ENCODE measurements around the gene RUBCNL. TPM values are rescaled to one million over a fixed set of nuclear protein-coding genes. Genes with fewer than 3 reads are reported as not detected.

RUBCNL gene
- total RNA-seq, 1 donor from 2014 or later = 3.5 TPM

DNA sequence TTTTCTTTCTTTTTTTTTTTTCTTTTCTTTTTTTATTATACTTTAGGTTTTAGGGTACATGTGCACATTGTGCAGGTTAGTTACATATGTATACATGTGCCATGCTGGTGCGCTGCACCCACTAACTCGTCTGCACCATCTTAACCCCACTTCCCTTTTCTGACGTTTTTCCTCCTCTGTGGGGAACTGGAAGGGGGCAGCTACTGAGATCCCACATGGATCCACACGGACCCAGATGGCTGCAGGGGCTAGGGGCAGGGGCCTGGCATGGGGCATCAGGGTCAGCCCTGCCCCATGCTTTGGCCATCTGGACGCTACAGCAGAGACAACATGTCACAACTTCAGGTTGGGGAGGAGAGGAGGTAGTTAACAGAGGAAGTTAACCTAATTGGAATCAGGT, 54.3 kb downstream of the RUBCNL start:
- TF ChIP-seq, protein P1, sequence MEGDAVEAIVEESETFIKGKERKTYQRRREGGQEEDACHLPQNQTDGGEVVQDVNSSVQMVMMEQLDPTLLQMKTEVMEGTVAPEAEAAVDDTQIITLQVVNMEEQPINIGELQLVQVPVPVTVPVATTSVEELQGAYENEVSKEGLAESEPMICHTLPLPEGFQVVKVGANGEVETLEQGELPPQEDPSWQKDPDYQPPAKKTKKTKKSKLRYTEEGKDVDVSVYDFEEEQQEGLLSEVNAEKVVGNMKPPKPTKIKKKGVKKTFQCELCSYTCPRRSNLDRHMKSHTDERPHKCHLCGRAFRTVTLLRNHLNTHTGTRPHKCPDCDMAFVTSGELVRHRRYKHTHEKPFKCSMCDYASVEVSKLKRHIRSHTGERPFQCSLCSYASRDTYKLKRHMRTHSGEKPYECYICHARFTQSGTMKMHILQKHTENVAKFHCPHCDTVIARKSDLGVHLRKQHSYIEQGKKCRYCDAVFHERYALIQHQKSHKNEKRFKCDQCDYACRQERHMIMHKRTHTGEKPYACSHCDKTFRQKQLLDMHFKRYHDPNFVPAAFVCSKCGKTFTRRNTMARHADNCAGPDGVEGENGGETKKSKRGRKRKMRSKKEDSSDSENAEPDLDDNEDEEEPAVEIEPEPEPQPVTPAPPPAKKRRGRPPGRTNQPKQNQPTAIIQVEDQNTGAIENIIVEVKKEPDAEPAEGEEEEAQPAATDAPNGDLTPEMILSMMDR (IDR thresholded peaks at IDR 0.05) = no peak
- intact Hi-C loops (cut with DNase I) = no loop called here
- DNase-seq (no peak), ATAC-seq (no peak)
- Histone ChIP-seq H3K4me3 (no peak overlapping the region), H3K36me3 (no peaks in the 10 kb centered on the region), H3K27me3 (ENCODE audit: low read depth) (no peaks in the 10 kb centered on the region), H3K27ac (no peak overlapping the region), H3K9me3 (no peaks in the 10 kb centered on the region), H3K4me1 (no peaks in the 10 kb centered on the region)

DNA sequence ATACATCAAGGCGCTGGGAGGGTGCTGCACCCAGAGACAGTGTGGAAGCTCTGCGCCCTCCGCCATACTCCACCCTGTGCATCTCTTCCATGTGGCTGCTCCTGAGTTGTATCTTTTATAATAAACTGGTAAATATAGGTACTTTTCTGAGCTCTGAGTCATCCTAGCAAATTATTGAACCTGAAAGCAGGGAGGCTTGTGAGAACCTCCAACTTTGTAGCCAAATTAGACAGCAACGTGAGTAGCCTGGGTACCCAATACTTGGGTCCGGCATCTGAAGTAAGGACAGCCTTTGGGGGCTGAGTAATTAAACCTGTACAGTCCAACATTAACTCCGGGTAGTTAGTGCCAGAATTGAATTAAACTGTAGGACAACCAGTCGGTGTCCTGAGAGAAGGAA, 57.4 kb downstream of the RUBCNL start:
- H3K27ac ChIP-seq = no peak overlapping the region
- DNase-seq (no peak), ATAC-seq (no peak)
- H3K27me3 ChIP-seq (ENCODE audit: low read depth) = no peaks in the 10 kb centered on the region
- intact Hi-C loops (cut with DNase I) = no loop called here
- no peaks in the 10 kb centered on the region for H3K4me1 ChIP-seq
- no peak overlapping the region for H3K4me3 ChIP-seq
- no peaks in the 10 kb centered on the region for H3K9me3 ChIP-seq
- H3K36me3 ChIP-seq = no peaks in the 10 kb centered on the region
- TF ChIP-seq, protein P1 (IDR thresholded peaks at IDR 0.05) = no peak

DNA sequence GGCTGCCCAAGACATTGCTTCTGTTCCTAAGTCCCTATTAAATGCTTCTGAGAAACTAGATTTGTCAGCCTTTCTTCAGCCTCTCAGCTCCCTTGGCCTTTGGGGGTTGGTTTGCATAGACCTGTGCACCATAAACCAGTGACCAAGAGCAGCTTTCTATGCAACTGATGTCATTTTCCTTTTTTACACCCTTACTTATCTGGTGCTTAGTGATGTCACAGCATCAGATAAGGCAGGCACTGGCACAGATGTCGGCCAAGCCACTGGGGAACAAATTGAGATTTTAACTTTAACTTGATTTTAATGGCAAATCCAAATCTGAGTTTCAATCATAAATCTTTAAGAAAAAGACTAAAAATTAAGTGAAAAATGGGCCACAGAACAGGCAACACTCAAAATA, 59.8 kb downstream of the RUBCNL start:
- no peaks in the 10 kb centered on the region for H3K4me1 ChIP-seq
- H3K27ac ChIP-seq = no peak overlapping the region
- no peaks in the 10 kb centered on the region for H3K27me3 ChIP-seq (ENCODE audit: low read depth)
- H3K36me3 ChIP-seq = no peaks in the 10 kb centered on the region
- no peak for ATAC-seq
- H3K4me3 ChIP-seq = no peak overlapping the region
- H3K9me3 ChIP-seq = no peaks in the 10 kb centered on the region
- DNase-seq = no peak
- TF ChIP-seq, protein P1 (IDR thresholded peaks at IDR 0.05) = no peak
- intact Hi-C loops (cut with DNase I) = no loop called here

DNA sequence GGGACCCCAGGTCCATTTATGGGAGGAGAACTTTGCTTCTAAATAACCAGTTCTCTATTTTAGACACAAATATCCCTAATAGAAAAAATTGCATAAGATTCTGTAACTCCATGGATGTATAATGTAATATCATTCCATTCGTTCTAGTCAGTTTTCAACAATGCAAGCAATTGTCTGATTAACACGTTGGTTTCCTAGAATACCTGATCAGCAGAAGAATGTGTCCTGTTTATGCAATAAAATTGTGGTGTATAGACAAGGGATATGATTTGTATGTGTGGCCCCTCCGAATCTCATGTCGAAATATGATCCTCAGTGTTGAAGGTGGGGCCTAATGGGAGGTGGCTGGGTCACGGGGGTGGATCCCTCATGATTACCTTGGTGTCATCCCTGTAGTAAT, 62.1 kb downstream of the RUBCNL start:
- TF ChIP-seq, protein P1 (IDR thresholded peaks at IDR 0.05) = no peak
- intact Hi-C loops (cut with DNase I) = no loop called here
- Histone ChIP-seq H3K27ac (no peak overlapping the region), H3K27me3 (ENCODE audit: low read depth) (no peaks in the 10 kb centered on the region), H3K4me1 (no peaks in the 10 kb centered on the region), H3K4me3 (no peak overlapping the region), H3K9me3 (no peaks in the 10 kb centered on the region), H3K36me3 (no peaks in the 10 kb centered on the region)
- DNase-seq (no peak), ATAC-seq (no peak)

DNA sequence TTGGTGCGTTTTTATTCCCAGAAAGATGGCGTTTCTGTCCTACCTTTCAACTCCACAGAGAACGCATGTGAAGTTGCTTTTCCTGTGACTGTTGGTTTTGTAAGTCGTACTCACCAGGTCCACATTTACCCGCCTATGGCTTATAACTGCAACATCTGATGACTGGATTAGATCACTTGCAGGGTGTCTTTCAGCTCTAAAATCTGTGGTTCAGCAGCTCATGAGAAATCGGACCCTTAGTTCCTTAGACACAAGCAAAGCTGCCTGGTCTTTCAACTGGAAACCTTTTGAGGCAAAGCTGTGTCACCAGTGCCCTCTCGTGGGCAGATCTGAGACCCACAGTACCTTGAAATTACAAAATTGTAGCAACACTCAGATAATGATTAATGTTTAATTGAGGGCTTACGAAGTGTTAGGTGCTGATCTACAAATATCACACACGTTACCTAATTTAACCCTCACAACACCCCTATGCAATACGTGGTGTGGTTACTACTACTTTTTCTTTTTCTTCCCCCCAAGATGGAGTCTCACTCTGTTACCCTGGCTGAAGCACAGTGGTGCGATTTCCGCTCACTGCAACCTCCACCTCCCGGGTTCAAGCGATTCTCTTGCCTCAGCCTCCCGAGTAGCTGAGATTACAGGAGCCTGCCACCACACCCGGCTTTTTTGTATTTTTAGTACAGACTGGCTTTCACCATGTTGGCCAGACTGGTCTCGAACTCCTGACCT, 65.4 kb downstream of the RUBCNL start:
- ATAC-seq (peak; percentile 76 to 81), DNase-seq (peak; percentile 57)
- intact Hi-C loops (cut with DNase I) = no loop called here

More for the DNA sequence above, 65.4 kb downstream of the RUBCNL start:
- Histone ChIP-seq H3K36me3 (no peaks in the 10 kb centered on the region), H3K4me3 (no peak overlapping the region), H3K9me3 (no peaks in the 10 kb centered on the region), H3K4me1 (no peaks in the 10 kb centered on the region), H3K27ac (no peak overlapping the region), H3K27me3 (ENCODE audit: low read depth) (no peaks in the 10 kb centered on the region)
- TF ChIP-seq, protein P1 (IDR thresholded peaks at IDR 0.05) = peak; percentile 69

Data from lower lobe of right lung (tissue), 2 donors.